Body of pancreas (tissue), 4 donors: Measurements from ENCODE around the gene NAPG. TPM values are rescaled to one million over a fixed set of nuclear protein-coding genes. Genes with fewer than 3 reads are reported as not detected.
"Not testable (repeated sequence)": the region's sequence is repeated elsewhere in the genome, so short reads cannot be mapped to it uniquely, and the experiment has no call there.

Experiments used
- ATAC-seq: fragments of 150-250 bp; one replicate; pipeline ENCODE4 v1.9.1; 2016
- DNase-seq, 4 donors: peaks; one replicate each; pipeline ENCODE4 v3.0.0-alpha.2; 2019
- H3K27ac ChIP-seq, 4 donors: fragments of 200-600 bp; sonication (generic); 1 replicate in 3 of 4; 2 replicates in 1 of 4; pipeline versions ENCODE4 v1.5.1 to v1.6.1; 2016 to 2019; ENCODE audit warnings: mild to moderate bottlenecking in 1 of 4, mixed read lengths in 1 of 4, moderate library complexity in 1 of 4
- H3K27me3 ChIP-seq, 2 donors: fragments of 200-600 bp; sonication (generic); one replicate each; pipeline ENCODE4 v1.6.0; 2016; ENCODE audit warnings: mild to moderate bottlenecking in 1 of 2
- H3K36me3 ChIP-seq, 2 donors: fragments of 200-600 bp; sonication (generic); replicated peaks in 1 of 2; 2 replicates each; pipeline ENCODE4 v1.5.1; 2016; ENCODE audit warnings: low read depth in 2 of 2; ENCODE audit not compliant: insufficient read depth in 1 of 2
- H3K4me1 ChIP-seq: fragments of 200-600 bp; sonication (generic); one replicate; pipeline ENCODE4 v1.6.0; 2016
- H3K4me3 ChIP-seq, 2 donors: fragments of 200-600 bp; sonication (generic); 1 replicate in 1 of 2; 2 replicates in 1 of 2; pipeline ENCODE4 v1.5.1; 2016 to 2019
- H3K9me3 ChIP-seq, 3 donors: fragments of 200-600 bp; sonication (generic); 1 replicate in 2 of 3; 2 replicates in 1 of 3; pipeline ENCODE4 v1.5.1; 2016
- CTCF ChIP-seq, 7 experiments: fragments of 450-650 bp in 4 of 7; fragments of 200-600 bp in 3 of 7; sonication (generic) in 3 of 7; IDR thresholded peaks; one replicate each; pipeline ENCODE4 v1.5.1; 2016 to 2019; ENCODE audit warnings: antibody characterized with exemption in 7 of 7
- POLR2A ChIP-seq, 3 donors: fragments of 450-650 bp; IDR thresholded peaks; one replicate each; pipeline ENCODE4 v1.6.1; 2016; ENCODE audit warnings: antibody characterized with exemption in 3 of 3, mild to moderate bottlenecking in 2 of 3
- WGBS, 2 donors: methylation state at CpG; one replicate each; pipeline ENCODE4 v1.1.5; 2017; 5-methylcytosine and 5-hydroxymethylcytosine counted together
- intact Hi-C: fragments of 100-400 bp; cut with DNase I; formaldehyde crosslinking; loops from one replicate; pipeline ENCODE4 v1.15.1; 2023
- total RNA-seq, 2 donors: library from RNA; depleted of rRNA; stranded (reverse); fragments of >200 nt; gene quantifications; one replicate each; pipeline ENCODE4 v1.1.0, GENCODE V29; 2016

Gene NAPG
- total RNA-seq, 2 donors from 2014 or later: 22.4 to 27.5 TPM

DNA sequence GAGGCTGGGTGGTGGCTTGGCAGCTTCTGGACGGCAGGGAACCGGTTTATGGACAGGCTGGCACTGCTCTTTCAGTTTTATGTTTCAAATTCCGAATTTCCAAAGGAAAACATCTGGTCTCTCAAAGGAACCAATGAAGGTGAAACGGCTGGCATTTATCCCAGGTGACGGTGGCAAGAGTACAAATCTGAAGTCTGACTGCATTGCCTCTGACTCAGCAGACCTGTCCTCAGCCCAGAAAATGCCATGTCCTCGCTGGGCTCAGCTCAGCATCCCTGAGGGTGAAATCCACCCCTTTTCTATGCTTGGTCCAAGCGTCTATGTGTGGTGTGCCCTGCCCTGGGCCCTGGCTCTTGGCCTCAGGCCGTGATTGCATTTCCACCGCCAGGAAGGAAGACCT, 38.1 kb downstream of the NAPG start:
- Histone ChIP-seq H3K4me3 (no peak overlapping the region), H3K4me1 (peaks cover 11% of the 10 kb centered on the region), H3K9me3 (no peaks in the 10 kb centered on the region), H3K27ac (no peak overlapping the region), H3K27me3 (no peaks in the 10 kb centered on the region), H3K36me3 (no peaks in the 10 kb centered on the region)
- 78 to 93% methylated on average over 7 to 9 of the region's 9 CpGs for WGBS, 2 donors
- TF ChIP-seq POLR2A (IDR thresholded peaks at IDR 0.05) (no peak), CTCF (IDR thresholded peaks at IDR 0.05) (no peak)
- intact Hi-C loops: loop anchor here (5.0 to 10.0 kb wide), 2 partner anchors 588 to 991 kb away; no protein-coding TSS in a partner anchor
- no peak for ATAC-seq
- peak in 2 of 4 donors; percentile 43 to 54 for DNase-seq

- peaks cover 5% of the 10 kb centered on the region for H3K4me1 ChIP-seq
- ATAC-seq: no peak
- WGBS, 2 donors: 85 to 90% methylated on average over 10 of the region's 10 CpGs
- H3K27me3 ChIP-seq: no peaks in the 10 kb centered on the region
- intact Hi-C loops: loop anchor here (5.0 to 10.0 kb wide), 2 partner anchors 587 to 990 kb away; no protein-coding TSS in a partner anchor
- no peak for TF ChIP-seq CTCF (IDR thresholded peaks at IDR 0.05)
- TF ChIP-seq POLR2A (IDR thresholded peaks at IDR 0.05): no peak
- H3K9me3 ChIP-seq: no peaks in the 10 kb centered on the region
- no peak overlapping the region for H3K4me3 ChIP-seq
- no peak overlapping the region for H3K27ac ChIP-seq
- no peak for DNase-seq
- no peaks in the 10 kb centered on the region for H3K36me3 ChIP-seq
Observed at GRCh38 chr18:10564975-10565773, 39.3 kb downstream of the NAPG start.

- Histone ChIP-seq H3K27ac (no peak overlapping the region), H3K4me1 (no peaks in the 10 kb centered on the region), H3K4me3 (no peak overlapping the region), H3K36me3 (no peaks in the 10 kb centered on the region), H3K9me3 (no peaks in the 10 kb centered on the region), H3K27me3 (no peaks in the 10 kb centered on the region)
- ATAC-seq (no peak), DNase-seq (no peak)
- no peak for TF ChIP-seq POLR2A (IDR thresholded peaks at IDR 0.05)
- TF ChIP-seq CTCF (IDR thresholded peaks at IDR 0.05): no peak
- intact Hi-C loops: loop anchor here (10.0 kb wide), 1 partner anchor 989 kb away; no protein-coding TSS in a partner anchor
- 79 to 85% methylated on average over 5 of the region's 5 CpGs for whole genome bisulfite sequencing, 2 donors
Observed at GRCh38 chr18:10565835-10566234, 40.0 kb downstream of the NAPG start.

DNA sequence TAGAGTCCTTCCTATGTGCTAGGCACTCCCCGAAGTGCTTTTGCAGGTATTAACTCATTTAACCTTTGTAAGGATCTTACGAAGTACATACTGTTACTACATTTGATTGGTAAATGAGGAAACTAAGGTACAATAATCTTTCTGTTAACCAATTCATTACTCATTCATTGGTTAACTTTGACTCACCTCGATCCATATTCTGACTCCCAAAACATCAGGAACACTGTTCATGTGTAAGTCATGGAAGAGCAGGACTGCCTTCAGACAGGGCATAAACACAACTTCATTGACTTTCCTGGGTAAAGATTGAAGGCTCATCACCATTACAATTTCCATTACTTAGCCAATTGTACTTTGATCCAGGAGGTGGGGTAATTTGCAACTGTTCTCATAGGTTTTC, 40.6 kb downstream of the NAPG start:
- Histone ChIP-seq H3K27ac (no peak overlapping the region), H3K4me3 (no peak overlapping the region), H3K9me3 (no peaks in the 10 kb centered on the region), H3K4me1 (no peaks in the 10 kb centered on the region), H3K27me3 (no peaks in the 10 kb centered on the region), H3K36me3 (no peaks in the 10 kb centered on the region)
- whole genome bisulfite sequencing, 2 donors: 88 to 98% methylated on average over 3 of the region's 3 CpGs
- ATAC-seq (no peak), DNase-seq (no peak)
- TF ChIP-seq POLR2A (IDR thresholded peaks at IDR 0.05) (no peak), CTCF (IDR thresholded peaks at IDR 0.05) (no peak)
- intact Hi-C loops: loop anchor here (10.0 kb wide), 1 partner anchor 988 kb away; no protein-coding TSS in a partner anchor

- not testable (repeated sequence) for H3K4me1 ChIP-seq, H3K9me3 ChIP-seq, DNase-seq, ATAC-seq, H3K4me3 ChIP-seq, H3K27ac ChIP-seq, H3K36me3 ChIP-seq, H3K27me3 ChIP-seq
- intact Hi-C loops: loop anchor here (10.0 kb wide), 1 partner anchor 985 kb away; no protein-coding TSS in a partner anchor
- 77 to 93% methylated on average over 5 of the region's 5 CpGs for WGBS, 2 donors
Observed at GRCh38 chr18:10569941-10570340, 44.1 kb downstream of the NAPG start.
